ENCODE measurements around the gene EPHA1.

EPHA1 gene

DNA sequence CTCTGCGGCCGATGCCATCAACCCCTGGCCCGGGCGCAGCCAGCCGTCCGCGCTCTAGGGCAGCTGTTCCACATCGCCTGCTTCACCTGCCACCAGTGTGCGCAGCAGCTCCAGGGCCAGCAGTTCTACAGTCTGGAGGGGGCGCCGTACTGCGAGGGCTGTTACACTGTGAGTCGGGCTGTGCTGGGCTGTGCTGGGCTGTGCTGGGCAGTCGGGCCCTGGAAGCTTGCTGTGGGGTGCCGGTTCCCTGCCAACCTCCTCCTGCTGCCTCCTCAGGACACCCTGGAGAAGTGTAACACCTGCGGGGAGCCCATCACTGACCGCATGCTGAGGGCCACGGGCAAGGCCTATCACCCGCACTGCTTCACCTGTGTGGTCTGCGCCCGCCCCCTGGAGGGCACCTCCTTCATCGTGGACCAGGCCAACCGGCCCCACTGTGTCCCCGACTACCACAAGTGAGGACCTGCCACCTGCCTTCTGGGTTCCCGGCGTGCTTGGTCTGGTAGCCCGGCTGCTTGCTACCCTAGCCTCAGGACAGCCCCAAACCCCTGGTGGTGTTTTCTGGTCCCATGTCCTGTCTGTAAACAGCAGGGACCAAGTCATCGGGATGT is 20.1 kb downstream of the EPHA1 start:
- no peak for DNase-seq (ENCODE audit: low read depth, low spot score)
- in situ Hi-C loops (cut with HindIII; ENCODE audit: low sequenced_read_pairs): no loop called here
- TF ChIP-seq, protein P1, sequence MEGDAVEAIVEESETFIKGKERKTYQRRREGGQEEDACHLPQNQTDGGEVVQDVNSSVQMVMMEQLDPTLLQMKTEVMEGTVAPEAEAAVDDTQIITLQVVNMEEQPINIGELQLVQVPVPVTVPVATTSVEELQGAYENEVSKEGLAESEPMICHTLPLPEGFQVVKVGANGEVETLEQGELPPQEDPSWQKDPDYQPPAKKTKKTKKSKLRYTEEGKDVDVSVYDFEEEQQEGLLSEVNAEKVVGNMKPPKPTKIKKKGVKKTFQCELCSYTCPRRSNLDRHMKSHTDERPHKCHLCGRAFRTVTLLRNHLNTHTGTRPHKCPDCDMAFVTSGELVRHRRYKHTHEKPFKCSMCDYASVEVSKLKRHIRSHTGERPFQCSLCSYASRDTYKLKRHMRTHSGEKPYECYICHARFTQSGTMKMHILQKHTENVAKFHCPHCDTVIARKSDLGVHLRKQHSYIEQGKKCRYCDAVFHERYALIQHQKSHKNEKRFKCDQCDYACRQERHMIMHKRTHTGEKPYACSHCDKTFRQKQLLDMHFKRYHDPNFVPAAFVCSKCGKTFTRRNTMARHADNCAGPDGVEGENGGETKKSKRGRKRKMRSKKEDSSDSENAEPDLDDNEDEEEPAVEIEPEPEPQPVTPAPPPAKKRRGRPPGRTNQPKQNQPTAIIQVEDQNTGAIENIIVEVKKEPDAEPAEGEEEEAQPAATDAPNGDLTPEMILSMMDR (IDR thresholded peaks at IDR 0.05; ENCODE audit: low read depth, low read length): no peak

DNA sequence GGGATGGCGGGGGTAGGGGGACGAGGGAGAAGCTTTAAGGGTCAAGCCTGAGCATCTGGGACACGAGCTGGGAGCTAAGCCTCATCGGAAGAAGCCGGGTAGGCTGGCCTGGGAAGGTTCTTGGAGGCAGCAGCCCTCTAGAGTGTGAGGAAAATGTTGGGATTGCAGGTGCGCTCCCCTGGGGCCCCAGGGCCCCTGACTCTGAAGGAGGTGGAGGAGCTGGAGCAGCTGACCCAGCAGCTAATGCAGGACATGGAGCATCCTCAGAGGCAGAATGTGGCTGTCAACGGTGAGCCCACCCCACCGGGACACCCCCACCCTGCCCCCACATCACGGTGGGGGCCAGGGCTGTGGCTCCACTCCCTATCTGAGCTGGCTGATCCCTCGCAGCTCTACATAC is 20.6 kb downstream of the EPHA1 start:
- H3K4me3 ChIP-seq (ENCODE audit: low read depth, low read length): no peak overlapping the region
- TF ChIP-seq, protein P1 (IDR thresholded peaks at IDR 0.05; ENCODE audit: low read depth, low read length): no peak
- in situ Hi-C loops (cut with HindIII; ENCODE audit: low sequenced_read_pairs): no loop called here

More for the DNA sequence above, 20.1 kb downstream of the EPHA1 start:
- H3K4me3 ChIP-seq (ENCODE audit: low read depth, low read length): no peak overlapping the region

DNA sequence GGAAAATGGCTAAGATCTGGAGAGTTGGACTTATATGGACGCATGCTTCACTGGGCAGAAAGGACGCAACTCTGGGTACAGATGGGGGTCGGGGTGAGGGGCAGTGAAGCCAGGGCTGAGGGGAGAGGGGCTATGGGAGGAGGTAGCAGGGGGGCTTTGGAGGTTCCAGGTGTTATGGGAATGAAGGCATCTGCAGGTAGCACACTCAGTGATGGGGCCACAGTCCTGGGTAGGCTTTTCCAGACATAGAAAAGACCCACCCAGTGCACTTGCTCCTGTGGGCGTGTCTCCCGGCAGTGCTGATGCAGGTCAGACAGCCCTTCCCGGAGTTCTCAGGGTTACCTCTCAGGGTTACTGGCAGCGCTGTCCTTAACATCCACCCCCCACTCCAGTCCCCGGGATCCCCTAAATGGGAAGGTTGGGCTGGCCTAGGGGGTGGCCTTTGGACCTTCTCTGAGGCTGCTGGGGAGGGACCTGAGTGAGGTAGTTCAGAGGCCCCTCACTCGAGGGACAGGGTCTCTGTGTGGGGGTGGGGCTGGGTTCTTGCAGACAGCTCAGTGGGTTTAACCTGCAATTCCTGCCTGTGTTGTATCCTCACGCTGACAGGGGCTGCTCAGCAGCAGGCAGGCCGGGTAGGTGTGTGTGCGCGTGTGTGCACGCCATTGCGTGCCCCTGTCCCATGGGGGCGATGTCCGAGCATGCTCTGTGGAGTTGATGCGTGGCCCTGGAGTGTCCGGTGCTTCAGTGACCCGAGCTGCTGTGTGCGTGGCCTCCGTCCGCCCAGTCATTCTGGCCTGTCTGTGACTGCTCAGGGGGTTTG is 21.3 kb downstream of the EPHA1 start:
- no peak overlapping the region for H3K4me3 ChIP-seq (ENCODE audit: low read depth, low read length)
- in situ Hi-C loops (cut with HindIII; ENCODE audit: low sequenced_read_pairs): no loop called here
- DNase-seq (ENCODE audit: low read depth, low spot score): no peak
- TF ChIP-seq, protein P1 (IDR thresholded peaks at IDR 0.05; ENCODE audit: low read depth, low read length): peak; percentile 24

More for the DNA sequence above, 20.6 kb downstream of the EPHA1 start:
- DNase-seq (ENCODE audit: low read depth, low spot score): no peak

DNA sequence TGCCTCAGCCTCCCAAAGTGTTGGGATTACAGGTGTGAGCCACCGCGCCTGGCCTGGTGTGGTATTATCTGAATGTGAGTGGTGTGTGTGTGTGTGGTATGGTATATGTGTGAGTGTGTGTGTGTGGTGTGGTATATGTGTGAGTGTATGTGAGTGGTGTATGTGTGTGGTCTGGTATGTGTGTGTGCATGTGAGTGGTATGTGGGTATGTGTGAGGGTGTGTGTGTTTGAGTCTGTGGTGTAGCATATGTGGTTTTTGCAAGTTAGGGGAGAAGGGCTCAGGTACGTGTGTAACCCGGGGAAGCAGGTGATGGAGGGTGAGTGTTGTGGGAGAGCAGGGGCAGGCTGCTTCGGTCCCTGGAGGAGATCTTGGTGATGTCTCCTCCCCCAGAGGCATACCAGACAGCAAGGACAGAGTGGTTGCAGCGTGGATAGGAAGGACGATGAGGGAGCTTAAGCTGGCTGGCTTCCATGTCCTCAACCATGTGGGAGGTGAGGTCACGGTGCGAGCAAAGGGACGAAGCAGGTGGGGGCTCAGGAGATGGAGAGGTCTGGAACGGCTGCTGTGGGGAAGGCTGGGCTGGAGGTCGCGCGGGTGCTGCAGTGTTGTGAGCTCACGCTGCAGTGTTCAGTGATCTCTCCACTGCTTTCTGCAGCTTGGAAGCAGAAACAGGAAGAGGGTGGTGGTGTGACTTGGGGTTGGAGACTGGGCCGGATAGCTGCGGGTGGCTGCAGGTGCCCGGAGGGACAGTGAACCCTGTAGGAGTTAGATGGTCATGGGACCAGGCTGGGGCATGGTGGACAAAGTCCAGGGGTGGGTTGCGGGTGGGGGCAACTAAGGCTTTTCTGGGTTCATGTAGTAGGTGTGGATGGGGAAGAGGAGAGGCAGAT is 22.5 kb downstream of the EPHA1 start:
- TF ChIP-seq, protein P1 (IDR thresholded peaks at IDR 0.05; ENCODE audit: low read depth, low read length): no peak
- DNase-seq (ENCODE audit: low read depth, low spot score): no peak
- in situ Hi-C loops (cut with HindIII; ENCODE audit: low sequenced_read_pairs): no loop called here
- H3K4me3 ChIP-seq (ENCODE audit: low read depth, low read length): no peak overlapping the region

DNA sequence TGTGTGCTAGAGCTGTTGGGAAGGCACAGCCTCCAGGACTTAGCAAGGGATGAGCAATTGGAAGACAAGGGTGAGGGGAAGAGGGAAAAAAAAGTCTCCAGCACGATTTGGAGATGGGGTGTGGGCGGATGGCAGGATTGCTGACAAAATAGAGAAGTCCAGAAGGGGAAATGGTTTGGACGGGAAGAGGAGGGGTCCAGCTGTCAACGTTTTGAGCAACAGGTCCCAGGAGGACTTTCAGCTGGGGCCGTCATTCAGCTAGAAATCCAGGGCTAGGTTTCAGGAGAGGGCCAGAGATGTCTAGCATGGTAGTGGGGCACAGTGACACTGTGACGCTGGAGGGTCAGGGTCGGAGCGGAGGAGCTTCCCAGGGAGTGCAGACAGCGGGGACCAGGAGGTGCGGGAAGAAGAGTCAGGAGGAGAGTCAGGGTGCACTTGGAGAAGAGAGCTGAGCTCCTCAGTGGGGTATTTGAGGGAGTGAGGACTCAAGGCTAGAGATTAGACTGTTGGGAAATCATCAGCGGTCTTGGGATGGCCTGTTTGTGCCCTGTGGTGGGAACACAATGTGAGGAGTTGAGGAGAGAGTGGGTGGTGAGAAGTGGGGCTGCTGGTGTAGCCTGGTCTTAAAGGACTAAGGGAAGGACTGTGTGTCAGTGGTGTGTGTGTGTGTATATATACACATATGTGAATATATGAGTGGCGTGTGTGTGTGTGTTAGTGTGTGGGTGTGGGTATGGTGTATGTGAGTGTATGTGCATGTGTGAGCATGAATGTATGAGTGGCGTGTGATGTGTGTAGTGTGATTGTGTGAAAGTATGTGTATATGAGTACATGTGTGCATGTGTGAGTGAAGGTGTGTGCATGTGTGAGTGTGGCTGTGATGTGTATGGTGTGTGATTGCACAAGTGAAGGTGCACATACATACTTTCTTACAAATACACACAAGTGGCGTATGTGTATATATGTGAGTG is 23.7 kb downstream of the EPHA1 start:
- H3K4me3 ChIP-seq (ENCODE audit: low read depth, low read length): peak overlapping the region; percentile 95

More for the DNA sequence above, 23.7 kb downstream of the EPHA1 start:
- TF ChIP-seq, protein P1 (IDR thresholded peaks at IDR 0.05; ENCODE audit: low read depth, low read length): no peak
- in situ Hi-C loops (cut with HindIII; ENCODE audit: low sequenced_read_pairs): no loop called here
- no peak for DNase-seq (ENCODE audit: low read depth, low spot score)
